Measurements from ENCODE around the gene NHERF1.

The NHERF1 gene

DNA sequence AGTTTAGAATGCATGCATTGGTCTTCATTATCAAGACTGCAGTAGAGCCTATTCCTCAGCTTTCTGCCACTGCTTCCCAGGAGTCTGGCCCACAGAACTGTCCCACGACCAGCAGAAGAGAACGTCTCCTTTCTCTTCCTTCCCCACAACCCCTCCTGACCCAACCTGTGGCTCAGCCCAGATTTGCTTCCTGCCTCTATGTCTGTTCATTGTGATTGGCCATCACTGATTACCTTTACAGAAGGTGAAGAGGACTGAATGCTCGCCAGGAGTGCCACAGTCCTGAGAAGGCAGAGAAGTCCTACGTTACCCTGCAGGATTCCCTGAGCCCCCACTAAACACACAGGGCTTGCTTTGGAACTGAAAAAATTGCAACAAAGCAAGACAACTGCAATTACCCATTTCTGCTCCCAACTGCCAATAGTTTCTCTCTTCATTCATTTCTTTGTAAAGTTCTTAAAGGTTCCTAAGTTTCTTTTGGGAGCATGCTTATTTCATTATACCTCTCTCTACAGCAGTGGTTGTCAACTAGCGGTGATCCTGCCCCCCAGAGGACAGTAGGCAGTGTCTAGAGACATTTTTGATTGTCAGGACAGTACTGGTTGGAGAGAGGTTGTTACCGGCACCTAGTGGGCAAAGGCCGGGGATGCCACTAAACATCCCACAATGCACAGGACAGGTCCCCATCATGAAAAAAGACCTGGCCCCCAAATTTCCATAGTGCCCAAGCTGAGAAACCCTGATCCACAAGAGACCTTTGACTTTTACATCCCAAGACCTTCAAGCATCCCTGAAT is 32.2 kb downstream of the NHERF1 start:
- no peak for DNase-seq (ENCODE audit: low read depth)
- Histone ChIP-seq H3K9me3 (ENCODE audit: control insufficient read depth, low read length) (no peaks in the 10 kb centered on the region), H3K9ac (ENCODE audit: low read length) (no peak overlapping the region), H3K36me3 (ENCODE audit: control insufficient read depth, insufficient read depth, low read length, severe bottlenecking) (peaks cover 39% of the 10 kb centered on the region), H3K4me1 (ENCODE audit: control insufficient read depth, insufficient read depth, low read length) (peaks cover 20% of the 10 kb centered on the region), H3K4me3 (ENCODE audit: low read length) (no peak overlapping the region), H3K27me3 (replicated peaks; ENCODE audit: control insufficient read depth, insufficient read depth, low read length) (no peaks in the 10 kb centered on the region)

- no peaks in the 10 kb centered on the region for H3K9me3 ChIP-seq (ENCODE audit: control insufficient read depth, low read length)
- H3K9ac ChIP-seq (ENCODE audit: low read length) = no peak overlapping the region
- peaks cover 51% of the 10 kb centered on the region for H3K36me3 ChIP-seq (ENCODE audit: control insufficient read depth, insufficient read depth, low read length, severe bottlenecking)
- H3K27me3 ChIP-seq (replicated peaks; ENCODE audit: control insufficient read depth, insufficient read depth, low read length) = no peaks in the 10 kb centered on the region
- peaks cover 13% of the 10 kb centered on the region for H3K4me1 ChIP-seq (ENCODE audit: control insufficient read depth, insufficient read depth, low read length)
- DNase-seq (ENCODE audit: low read depth) = no peak
- H3K4me3 ChIP-seq (ENCODE audit: low read length) = no peak overlapping the region
Observed at GRCh38 chr17:74782571-74782970, 34.1 kb downstream of the NHERF1 start.

- Histone ChIP-seq H3K4me3 (ENCODE audit: low read length) (no peak overlapping the region), H3K9me3 (ENCODE audit: control insufficient read depth, low read length) (no peaks in the 10 kb centered on the region), H3K36me3 (ENCODE audit: control insufficient read depth, insufficient read depth, low read length, severe bottlenecking) (peaks cover 64% of the 10 kb centered on the region), H3K27me3 (replicated peaks; ENCODE audit: control insufficient read depth, insufficient read depth, low read length) (no peaks in the 10 kb centered on the region), H3K9ac (ENCODE audit: low read length) (no peak overlapping the region), H3K4me1 (ENCODE audit: control insufficient read depth, insufficient read depth, low read length) (no peaks in the 10 kb centered on the region)
- DNase-seq (ENCODE audit: low read depth) = no peak
Observed at GRCh38 chr17:74784125-74784810, 35.8 kb downstream of the NHERF1 start.

- Histone ChIP-seq H3K27me3 (replicated peaks; ENCODE audit: control insufficient read depth, insufficient read depth, low read length) (no peaks in the 10 kb centered on the region), H3K9ac (ENCODE audit: low read length) (no peak overlapping the region), H3K9me3 (ENCODE audit: control insufficient read depth, low read length) (no peaks in the 10 kb centered on the region), H3K4me1 (ENCODE audit: control insufficient read depth, insufficient read depth, low read length) (no peaks in the 10 kb centered on the region), H3K4me3 (ENCODE audit: low read length) (no peak overlapping the region), H3K36me3 (ENCODE audit: control insufficient read depth, insufficient read depth, low read length, severe bottlenecking) (peaks cover 60% of the 10 kb centered on the region)
- DNase-seq (ENCODE audit: low read depth) = no peak
Observed at GRCh38 chr17:74785096-74785980, 36.9 kb downstream of the NHERF1 start.

DNA sequence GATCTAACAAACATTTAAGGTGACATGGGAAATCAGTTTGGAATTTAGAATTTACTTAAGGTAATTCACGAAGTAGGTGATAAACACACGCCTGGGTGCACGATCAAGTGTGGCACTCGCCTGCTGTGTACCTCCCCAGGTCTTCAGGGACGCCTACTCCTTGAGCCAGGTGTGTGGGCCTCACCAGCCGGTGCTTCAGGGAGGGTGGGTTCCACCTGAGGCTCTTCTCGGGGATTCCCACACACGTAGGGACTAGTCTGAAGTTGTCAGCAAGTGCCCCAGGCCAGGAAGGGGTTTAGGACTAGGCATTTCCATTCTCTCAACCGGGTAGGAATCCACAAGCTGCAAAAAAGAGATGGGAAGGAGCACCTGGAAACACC is 37.5 kb downstream of the NHERF1 start:
- peaks cover 60% of the 10 kb centered on the region for H3K36me3 ChIP-seq (ENCODE audit: control insufficient read depth, insufficient read depth, low read length, severe bottlenecking)
- H3K4me1 ChIP-seq (ENCODE audit: control insufficient read depth, insufficient read depth, low read length) = no peaks in the 10 kb centered on the region
- no peak overlapping the region for H3K4me3 ChIP-seq (ENCODE audit: low read length)
- H3K27me3 ChIP-seq (replicated peaks; ENCODE audit: control insufficient read depth, insufficient read depth, low read length) = no peaks in the 10 kb centered on the region
- H3K9me3 ChIP-seq (ENCODE audit: control insufficient read depth, low read length) = no peaks in the 10 kb centered on the region
- DNase-seq (ENCODE audit: low read depth) = no peak
- H3K9ac ChIP-seq (ENCODE audit: low read length) = no peak overlapping the region

DNA sequence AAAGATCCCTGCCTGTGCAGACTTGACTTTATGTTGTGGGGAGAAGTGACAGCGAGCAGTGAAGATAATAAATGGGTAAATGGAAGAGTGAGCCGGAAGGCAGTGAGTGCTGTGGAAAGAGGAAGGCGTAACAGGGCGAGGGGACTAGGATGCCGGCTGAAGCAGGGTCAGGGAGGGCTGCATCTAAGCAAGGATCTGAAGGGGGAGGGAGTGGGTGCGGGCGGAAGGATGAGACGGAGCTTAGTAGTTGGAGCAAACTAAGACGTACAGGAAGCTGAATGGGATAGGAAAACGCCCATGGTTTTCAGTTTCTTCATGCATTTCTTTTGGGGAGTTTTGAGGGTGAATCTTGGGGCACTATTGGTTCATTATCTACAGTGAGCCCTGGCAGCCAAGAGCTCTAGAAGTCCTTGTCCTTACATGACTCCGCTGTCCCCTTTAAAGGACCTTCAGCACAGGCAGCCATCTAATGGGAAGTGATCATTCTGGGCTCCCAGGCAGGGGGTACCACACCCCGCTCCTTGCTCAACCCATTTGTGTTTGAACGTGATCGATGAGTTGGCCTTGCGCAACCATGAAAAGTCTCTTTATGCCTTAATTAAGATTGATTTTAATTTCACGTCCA is 38.1 kb downstream of the NHERF1 start:
- Histone ChIP-seq H3K27me3 (replicated peaks; ENCODE audit: control insufficient read depth, insufficient read depth, low read length) (no peaks in the 10 kb centered on the region), H3K4me1 (ENCODE audit: control insufficient read depth, insufficient read depth, low read length) (no peaks in the 10 kb centered on the region), H3K36me3 (ENCODE audit: control insufficient read depth, insufficient read depth, low read length, severe bottlenecking) (peaks cover 59% of the 10 kb centered on the region), H3K4me3 (ENCODE audit: low read length) (no peak overlapping the region), H3K9me3 (ENCODE audit: control insufficient read depth, low read length) (no peaks in the 10 kb centered on the region), H3K9ac (ENCODE audit: low read length) (no peak overlapping the region)
- DNase-seq (ENCODE audit: low read depth) = no peak

DNA sequence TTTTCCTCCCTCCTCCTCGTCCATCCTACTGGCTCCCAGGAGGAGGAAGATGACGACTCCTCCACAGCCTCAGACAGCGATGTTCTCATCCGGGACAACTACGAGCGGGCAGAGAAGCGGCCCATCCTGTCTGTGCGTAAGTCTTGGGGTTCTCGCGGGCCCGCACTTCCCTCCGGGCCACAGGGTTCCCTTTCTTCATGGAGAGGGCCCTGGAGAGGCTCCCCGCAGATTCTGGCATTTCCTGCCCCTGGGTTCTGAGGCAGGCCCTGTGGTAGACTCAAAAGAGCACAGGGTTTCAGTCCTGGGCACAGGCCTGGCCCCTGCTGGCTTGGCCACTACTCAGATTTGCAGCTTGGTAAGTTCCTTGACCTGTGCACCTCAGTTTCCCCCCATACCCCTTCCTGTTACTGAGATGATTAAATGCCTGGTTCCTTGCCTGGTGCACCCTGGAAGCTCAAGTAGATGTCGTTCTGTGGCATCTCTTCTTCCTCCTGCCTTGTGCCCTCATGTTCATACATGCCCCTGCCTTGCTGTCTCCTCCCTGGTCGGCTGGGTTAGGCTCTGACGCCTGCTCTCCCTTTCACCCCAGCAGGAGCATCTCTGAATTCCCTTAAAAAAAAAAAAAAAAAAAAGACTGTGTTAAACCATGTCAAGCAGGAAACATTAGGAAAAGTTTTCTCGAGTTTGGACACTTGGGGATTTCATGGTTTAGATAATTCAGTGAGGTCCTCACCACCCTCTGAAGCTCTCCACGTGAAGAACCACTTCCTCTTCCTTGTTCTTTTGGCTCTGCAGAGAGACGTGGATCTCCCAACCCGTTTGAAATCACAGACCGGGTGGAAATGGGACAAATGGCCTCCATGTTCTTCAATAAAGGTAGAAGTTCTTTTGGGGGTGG is 42.0 kb downstream of the NHERF1 start:
- Histone ChIP-seq H3K9me3 (ENCODE audit: control insufficient read depth, low read length) (no peaks in the 10 kb centered on the region), H3K4me3 (ENCODE audit: low read length) (no peak overlapping the region), H3K27me3 (replicated peaks; ENCODE audit: control insufficient read depth, insufficient read depth, low read length) (no peaks in the 10 kb centered on the region), H3K36me3 (ENCODE audit: control insufficient read depth, insufficient read depth, low read length, severe bottlenecking) (peaks cover 75% of the 10 kb centered on the region), H3K4me1 (ENCODE audit: control insufficient read depth, insufficient read depth, low read length) (no peaks in the 10 kb centered on the region), H3K9ac (ENCODE audit: low read length) (no peak overlapping the region)
- DNase-seq (ENCODE audit: low read depth) = no peak

DNA sequence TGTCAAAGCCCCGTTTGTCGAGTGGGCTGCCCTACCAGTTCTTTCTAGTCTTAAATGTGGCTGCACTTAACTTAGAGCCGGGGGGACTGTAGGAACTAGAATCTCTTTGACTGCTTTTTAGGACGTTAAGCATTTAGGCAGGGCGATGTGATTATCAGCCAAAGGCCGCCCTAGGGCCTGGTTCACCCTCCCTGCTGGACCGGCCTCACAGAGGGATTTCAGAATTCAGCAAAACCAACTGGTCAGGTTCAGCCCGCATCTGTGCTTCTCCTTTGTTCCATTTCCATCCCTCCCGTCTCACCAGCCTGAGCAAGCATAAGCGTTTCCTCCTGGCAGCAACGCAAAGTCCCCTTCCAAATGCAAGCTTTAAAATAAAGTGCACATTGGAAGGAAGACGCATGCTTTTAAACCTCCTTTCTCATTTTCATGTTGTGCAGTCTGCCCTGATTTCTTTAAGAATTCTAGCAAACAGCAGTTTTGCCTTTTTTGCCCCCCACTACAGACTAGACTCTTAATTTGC is 44.2 kb downstream of the NHERF1 start:
- H3K4me3 ChIP-seq (ENCODE audit: low read length) = no peak overlapping the region
- H3K4me1 ChIP-seq (ENCODE audit: control insufficient read depth, insufficient read depth, low read length) = no peaks in the 10 kb centered on the region
- no peaks in the 10 kb centered on the region for H3K27me3 ChIP-seq (replicated peaks; ENCODE audit: control insufficient read depth, insufficient read depth, low read length)
- no peak for DNase-seq (ENCODE audit: low read depth)
- H3K36me3 ChIP-seq (ENCODE audit: control insufficient read depth, insufficient read depth, low read length, severe bottlenecking) = peaks cover 81% of the 10 kb centered on the region
- no peaks in the 10 kb centered on the region for H3K9me3 ChIP-seq (ENCODE audit: control insufficient read depth, low read length)
- no peak overlapping the region for H3K9ac ChIP-seq (ENCODE audit: low read length)

- H3K4me3 ChIP-seq (ENCODE audit: low read length) = no peak overlapping the region
- DNase-seq (ENCODE audit: low read depth) = no peak
- no peaks in the 10 kb centered on the region for H3K4me1 ChIP-seq (ENCODE audit: control insufficient read depth, insufficient read depth, low read length)
- H3K36me3 ChIP-seq (ENCODE audit: control insufficient read depth, insufficient read depth, low read length, severe bottlenecking) = peaks cover 89% of the 10 kb centered on the region
- H3K9ac ChIP-seq (ENCODE audit: low read length) = no peak overlapping the region
- H3K9me3 ChIP-seq (ENCODE audit: control insufficient read depth, low read length) = no peaks in the 10 kb centered on the region
- no peaks in the 10 kb centered on the region for H3K27me3 ChIP-seq (replicated peaks; ENCODE audit: control insufficient read depth, insufficient read depth, low read length)
Observed at GRCh38 chr17:74795327-74796020, 47.0 kb downstream of the NHERF1 start.

- Histone ChIP-seq H3K4me3 (ENCODE audit: low read length) (no peak overlapping the region), H3K36me3 (ENCODE audit: control insufficient read depth, insufficient read depth, low read length, severe bottlenecking) (peaks cover 89% of the 10 kb centered on the region), H3K27me3 (replicated peaks; ENCODE audit: control insufficient read depth, insufficient read depth, low read length) (no peaks in the 10 kb centered on the region), H3K4me1 (ENCODE audit: control insufficient read depth, insufficient read depth, low read length) (no peaks in the 10 kb centered on the region), H3K9ac (ENCODE audit: low read length) (no peak overlapping the region), H3K9me3 (ENCODE audit: control insufficient read depth, low read length) (no peaks in the 10 kb centered on the region)
- DNase-seq (ENCODE audit: low read depth) = no peak
Observed at GRCh38 chr17:74796211-74796610, 47.8 kb downstream of the NHERF1 start.

Measured in adipocyte (in vitro differentiated cells).